Neural progenitor cell (in vitro differentiated cells): ENCODE measurements around the gene COL17A1. TPM values are rescaled to one million over a fixed set of nuclear protein-coding genes. Genes with fewer than 3 reads are reported as not detected.
A peak's percentile ranks its signal among the peaks of the same experiment; 100 is the strongest.

Experiments
- DNase-seq: peaks from one replicate; pipeline ENCODE4 v3.0.0-alpha.2; 2016; ENCODE audit warnings: low spot score
- H2AFZ ChIP-seq: fragments of 200-600 bp; sonication (generic); replicated peaks from 2 replicates; pipeline ENCODE4 v1.6.1; 2016; ENCODE audit warnings: antibody characterized with exemption
- H3F3A ChIP-seq: fragments of 200-600 bp; sonication (generic); 2 replicates; pipeline ENCODE4 v1.6.1; 2016; ENCODE audit warnings: antibody characterized with exemption, low read depth
- H3K27ac ChIP-seq: fragments of 200-600 bp; sonication (generic); 2 replicates; pipeline ENCODE4 v1.5.1; 2016; ENCODE audit warnings: mild to moderate bottlenecking
- H3K27me3 ChIP-seq: fragments of 200-600 bp; sonication (generic); 2 replicates; pipeline ENCODE4 v1.6.1; 2016; ENCODE audit warnings: mild to moderate bottlenecking, moderate library complexity
- H3K36me3 ChIP-seq: fragments of 200-600 bp; sonication (generic); 2 replicates; pipeline ENCODE4 v1.5.1; 2016
- H3K4me1 ChIP-seq: fragments of 200-600 bp; sonication (generic); 2 replicates; pipeline ENCODE4 v1.6.1; 2016; ENCODE audit warnings: mixed run types
- H3K4me2 ChIP-seq: fragments of 200-600 bp; sonication (generic); 2 replicates; pipeline ENCODE4 v1.6.1; 2016
- H3K4me3 ChIP-seq: fragments of 200-600 bp; sonication (generic); 2 replicates; pipeline ENCODE4 v1.5.1; 2016
- H3K79me2 ChIP-seq: fragments of 200-600 bp; sonication (generic); 2 replicates; pipeline ENCODE4 v1.6.1; 2016; ENCODE audit warnings: low read depth
- H3K9ac ChIP-seq: fragments of 200-600 bp; sonication (generic); 2 replicates; pipeline ENCODE4 v1.6.1; 2016
- H3K9me3 ChIP-seq: fragments of 200-600 bp; sonication (generic); 2 replicates; pipeline ENCODE4 v1.5.1; 2016; ENCODE audit warnings: low read depth
- H4K20me1 ChIP-seq: fragments of 200-600 bp; sonication (generic); 2 replicates; pipeline ENCODE4 v1.6.1; 2016; ENCODE audit warnings: low read depth
- H3K27ac Mint-ChIP-seq: 3 replicates; pipeline ENCODE4 v1.8.0; 2021; ENCODE audit warnings: mixed read lengths
- H3K27me3 Mint-ChIP-seq: 2 replicates; pipeline ENCODE4 v1.8.0; 2022; ENCODE audit warnings: low read depth, mild to moderate bottlenecking, inconsistent platforms, moderate library complexity, mixed read lengths; ENCODE audit not compliant: insufficient read depth
- H3K36me3 Mint-ChIP-seq: 3 replicates; pipeline ENCODE4 v1.8.0; 2021; ENCODE audit warnings: mixed read lengths
- H3K4me1 Mint-ChIP-seq: 3 replicates; pipeline ENCODE4 v1.8.0; 2021; ENCODE audit warnings: mixed read lengths
- H3K4me3 Mint-ChIP-seq: 3 replicates; pipeline ENCODE4 v1.8.0; 2021; ENCODE audit warnings: mild to moderate bottlenecking, moderate library complexity, mixed read lengths
- H3K9me3 Mint-ChIP-seq: 3 replicates; pipeline ENCODE4 v1.8.0; 2020; ENCODE audit warnings: mixed read lengths
- CTCF ChIP-seq: fragments of 200-600 bp; sonication (generic); IDR thresholded peaks from 2 replicates; pipeline ENCODE4 v1.5.1; 2017; ENCODE audit warnings: antibody characterized with exemption, mild to moderate bottlenecking
- EZH2 ChIP-seq: fragments of 200-600 bp; sonication (generic); IDR thresholded peaks from 2 replicates; pipeline ENCODE4 v1.6.1; 2017; ENCODE audit warnings: antibody characterized with exemption, mild to moderate bottlenecking, moderate library complexity
- EZH2phosphoT487 ChIP-seq: fragments of 200-600 bp; sonication (generic); IDR thresholded peaks from 2 replicates; pipeline ENCODE4 v1.6.1; 2017; ENCODE audit warnings: antibody characterized with exemption
- total RNA-seq: library from RNA; depleted of rRNA; stranded (reverse); fragments of >200 nt; gene quantifications from 2 replicates; pipeline ENCODE4 v1.2.3, GENCODE V29; 2015; ENCODE audit warnings: low replicate concordance

Gene COL17A1
- total RNA-seq, 1 donor from 2014 or later, result 2.3 TPM

DNA sequence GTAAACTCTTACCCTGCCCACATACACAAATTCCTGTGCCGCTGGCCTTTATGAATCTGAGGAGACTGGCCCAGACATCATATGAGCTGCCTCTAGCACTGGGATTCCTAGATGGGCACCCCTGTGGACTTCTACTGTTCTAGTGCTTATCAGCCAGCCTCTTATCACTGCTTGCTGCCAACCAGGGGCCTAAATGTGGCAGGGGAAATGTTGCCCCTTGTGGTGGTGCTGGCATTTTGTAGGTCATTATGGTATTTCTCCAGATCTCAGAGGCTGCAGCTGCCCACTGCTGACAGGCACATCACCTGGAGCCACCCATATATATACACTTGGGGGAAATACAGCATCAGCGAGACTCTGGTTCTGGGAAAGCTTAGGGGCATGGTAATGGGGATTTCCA lies 41.7 kb upstream of the COL17A1 start:
- no peaks in the 10 kb centered on the region for H3K9me3 Mint-ChIP-seq
- peak; percentile 64 for DNase-seq
- no peaks in the 10 kb centered on the region for H3K27me3 Mint-ChIP-seq

GRCh38 chr10:104123397-104123796 lies 37.7 kb upstream of the COL17A1 start:
- H3K9ac ChIP-seq, result no peak overlapping the region
- H3K4me2 ChIP-seq, result peak overlapping the region; percentile 88
- H3K79me2 ChIP-seq, result peaks cover 20% of the 10 kb centered on the region
- H3K9me3 ChIP-seq, result no peaks in the 10 kb centered on the region
- H3K27ac Mint-ChIP-seq, result no peak overlapping the region
- peak overlapping the region; percentile 70 for H3K4me3 ChIP-seq
- H3K36me3 ChIP-seq, result no peaks in the 10 kb centered on the region
- peaks cover 44% of the 10 kb centered on the region for H3F3A ChIP-seq
- peak overlapping the region; percentile 38 for H2AFZ ChIP-seq
- H3K27me3 ChIP-seq, result no peaks in the 10 kb centered on the region
- peaks cover 7% of the 10 kb centered on the region for H3K36me3 Mint-ChIP-seq
- H3K4me1 ChIP-seq, result peaks cover 43% of the 10 kb centered on the region
- DNase-seq, result no peak
- H4K20me1 ChIP-seq, result no peaks in the 10 kb centered on the region
- TF ChIP-seq CTCF (peak; percentile 34), EZH2phosphoT487 (no peak)
- no peaks in the 10 kb centered on the region for H3K9me3 Mint-ChIP-seq
- H3K4me3 Mint-ChIP-seq, result peak overlapping the region; percentile 93
- no peak overlapping the region for H3K27ac ChIP-seq
- peaks cover 37% of the 10 kb centered on the region for H3K4me1 Mint-ChIP-seq
- H3K27me3 Mint-ChIP-seq, result no peaks in the 10 kb centered on the region

More for the DNA sequence above, 41.7 kb upstream of the COL17A1 start:
- H3K79me2 ChIP-seq, result peaks cover 18% of the 10 kb centered on the region
- peaks cover 28% of the 10 kb centered on the region for H3K4me1 ChIP-seq
- H3K27ac Mint-ChIP-seq, result peak overlapping the region; percentile 28
- no peak overlapping the region for H3K9ac ChIP-seq
- H3K9me3 ChIP-seq, result no peaks in the 10 kb centered on the region
- no peaks in the 10 kb centered on the region for H3K36me3 ChIP-seq
- H3K36me3 Mint-ChIP-seq, result peaks cover 7% of the 10 kb centered on the region
- peaks cover 20% of the 10 kb centered on the region for H3F3A ChIP-seq
- peaks cover 21% of the 10 kb centered on the region for H3K4me1 Mint-ChIP-seq
- H2AFZ ChIP-seq, result no peak overlapping the region
- H3K4me2 ChIP-seq, result peak overlapping the region; percentile 40
- no peak overlapping the region for H3K4me3 Mint-ChIP-seq
- TF ChIP-seq EZH2, result no peak
- peak; percentile 55 for TF ChIP-seq CTCF
- TF ChIP-seq EZH2phosphoT487, result no peak
- H3K27me3 ChIP-seq, result no peaks in the 10 kb centered on the region
- H3K4me3 ChIP-seq, result no peak overlapping the region
- no peaks in the 10 kb centered on the region for H4K20me1 ChIP-seq
- H3K27ac ChIP-seq, result peak overlapping the region; percentile 44

DNA sequence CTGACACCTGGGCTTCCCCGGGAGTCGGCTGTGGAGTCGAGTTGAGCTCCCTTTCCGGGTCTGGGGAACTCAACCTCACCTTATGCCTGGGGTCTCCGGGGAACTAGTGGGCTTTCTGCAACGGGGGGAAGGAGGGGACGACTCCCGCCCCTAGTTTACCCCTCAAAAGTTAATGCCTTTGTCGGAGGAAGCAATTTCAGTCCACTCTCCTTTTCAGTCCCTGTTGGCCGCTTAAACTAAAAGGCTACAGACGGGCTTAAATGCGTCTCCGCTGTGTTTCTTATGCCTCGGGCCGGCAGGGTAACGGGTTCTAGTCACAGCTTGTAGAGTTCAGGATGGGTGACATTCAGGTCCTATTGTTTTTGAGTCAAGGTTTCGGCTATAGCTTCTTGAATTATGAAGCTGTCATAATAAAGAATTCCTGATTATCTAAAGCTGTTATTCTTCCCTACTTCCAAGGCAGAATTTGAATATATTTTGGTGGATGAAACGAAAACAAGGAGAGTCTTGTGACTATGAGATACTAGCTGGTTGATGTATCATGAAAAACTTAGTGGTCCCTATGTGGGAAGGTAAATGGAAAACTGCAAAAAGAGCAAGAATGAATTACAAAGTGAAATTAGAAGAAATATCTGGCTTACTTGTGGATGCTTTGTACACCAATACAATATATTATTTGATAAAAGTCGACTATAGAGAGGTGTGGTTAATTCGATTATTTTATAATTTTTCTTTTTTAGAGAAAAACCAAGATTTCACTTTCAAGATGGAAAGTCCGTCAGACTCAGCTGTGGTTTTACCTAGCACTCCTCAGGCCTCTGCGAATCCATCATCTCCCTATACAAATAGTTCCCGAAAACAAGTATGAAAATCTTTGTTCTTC lies 36.8 kb upstream of the COL17A1 start:
- no peaks in the 10 kb centered on the region for H3K9me3 ChIP-seq
- peak overlapping the region; percentile 66 for H2AFZ ChIP-seq
- Mint-ChIP-seq H3K27me3 (no peaks in the 10 kb centered on the region), H3K36me3 (peaks cover 7% of the 10 kb centered on the region), H3K4me3 (peak overlapping the region; percentile 93), H3K27ac (peak overlapping the region; percentile 94), H3K4me1 (peaks cover 35% of the 10 kb centered on the region), H3K9me3 (no peaks in the 10 kb centered on the region)
- H3K9ac ChIP-seq, result peak overlapping the region; percentile 45
- H3K79me2 ChIP-seq, result peaks cover 20% of the 10 kb centered on the region
- peak overlapping the region; percentile 70 for H3K4me3 ChIP-seq
- H4K20me1 ChIP-seq, result no peaks in the 10 kb centered on the region
- no peak for TF ChIP-seq CTCF
- TF ChIP-seq EZH2phosphoT487, result no peak
- TF ChIP-seq EZH2, result no peak
- H3F3A ChIP-seq, result peaks cover 42% of the 10 kb centered on the region
- peak overlapping the region; percentile 88 for H3K4me2 ChIP-seq
- H3K36me3 ChIP-seq, result no peaks in the 10 kb centered on the region
- H3K4me1 ChIP-seq, result peaks cover 40% of the 10 kb centered on the region
- no peak for DNase-seq
- H3K27ac ChIP-seq, result peak overlapping the region; percentile 86
- H3K27me3 ChIP-seq, result no peaks in the 10 kb centered on the region
